Esophagus muscularis mucosa (tissue), 4 donors: ENCODE data around the gene LRCOL1.

Source experiments
- EP300 ChIP-seq: sonication (generic); formaldehyde crosslinking; IDR thresholded peaks from one replicate; pipeline ENCODE4 v1.6.1; 2017; ENCODE audit warnings: antibody characterized with exemption
- POLR2A ChIP-seq: fragments of 450-650 bp; IDR thresholded peaks from one replicate; pipeline ENCODE4 v1.6.1; 2017; ENCODE audit warnings: antibody characterized with exemption, moderate library complexity, mild to moderate bottlenecking, low read depth
- POLR2AphosphoS5 ChIP-seq, 2 donors: sonication (generic); formaldehyde crosslinking; IDR thresholded peaks; one replicate each; pipeline ENCODE4 v1.6.1; 2017; ENCODE audit warnings: antibody characterized with exemption in 2 of 2
- TF ChIP-seq, protein P1 (sequence below), 3 experiments: fragments of 200-600 bp in 2 of 3; fragments of 450-650 bp in 1 of 3; sonication (generic) in 2 of 3; IDR thresholded peaks; one replicate each; pipeline ENCODE4 v1.5.1; 2017 to 2019; ENCODE audit warnings: antibody characterized with exemption in 3 of 3, mild to moderate bottlenecking in 2 of 3, moderate library complexity in 1 of 3

DNA sequence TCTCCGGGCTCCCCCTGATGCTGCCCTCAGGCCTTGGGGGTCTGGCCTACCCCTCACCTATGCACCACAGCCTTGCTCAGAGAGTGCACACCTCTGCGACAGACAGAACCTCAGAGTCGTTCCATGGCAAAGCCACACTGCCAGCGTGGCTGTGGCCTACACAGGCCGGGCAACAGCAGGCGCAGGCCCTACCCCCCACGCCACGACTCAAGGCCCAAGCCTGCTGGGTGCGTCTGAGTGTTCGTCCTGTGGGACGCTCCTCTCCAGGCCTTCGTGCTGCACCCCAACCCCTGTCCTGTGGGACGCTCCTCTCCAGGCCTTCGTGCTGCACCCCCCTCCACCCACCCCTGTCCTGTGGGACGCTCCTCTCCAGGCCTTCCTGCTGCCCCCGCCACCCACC is 54.2 kb downstream of the LRCOL1 start:
- TF ChIP-seq, protein P1, sequence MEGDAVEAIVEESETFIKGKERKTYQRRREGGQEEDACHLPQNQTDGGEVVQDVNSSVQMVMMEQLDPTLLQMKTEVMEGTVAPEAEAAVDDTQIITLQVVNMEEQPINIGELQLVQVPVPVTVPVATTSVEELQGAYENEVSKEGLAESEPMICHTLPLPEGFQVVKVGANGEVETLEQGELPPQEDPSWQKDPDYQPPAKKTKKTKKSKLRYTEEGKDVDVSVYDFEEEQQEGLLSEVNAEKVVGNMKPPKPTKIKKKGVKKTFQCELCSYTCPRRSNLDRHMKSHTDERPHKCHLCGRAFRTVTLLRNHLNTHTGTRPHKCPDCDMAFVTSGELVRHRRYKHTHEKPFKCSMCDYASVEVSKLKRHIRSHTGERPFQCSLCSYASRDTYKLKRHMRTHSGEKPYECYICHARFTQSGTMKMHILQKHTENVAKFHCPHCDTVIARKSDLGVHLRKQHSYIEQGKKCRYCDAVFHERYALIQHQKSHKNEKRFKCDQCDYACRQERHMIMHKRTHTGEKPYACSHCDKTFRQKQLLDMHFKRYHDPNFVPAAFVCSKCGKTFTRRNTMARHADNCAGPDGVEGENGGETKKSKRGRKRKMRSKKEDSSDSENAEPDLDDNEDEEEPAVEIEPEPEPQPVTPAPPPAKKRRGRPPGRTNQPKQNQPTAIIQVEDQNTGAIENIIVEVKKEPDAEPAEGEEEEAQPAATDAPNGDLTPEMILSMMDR (IDR thresholded peaks at IDR 0.05) = no peak
- TF ChIP-seq POLR2A (no peak), EP300 (no peak), POLR2AphosphoS5 (IDR thresholded peaks at IDR 0.05) (no peak)
